NB4 (cell line): ENCODE measurements around the gene SRGAP1.

Source experiments
- DNase-seq: peaks from one replicate; pipeline ENCODE4 v3.0.0; 2010; ENCODE audit warnings: low read depth
- H3K4me3 ChIP-seq: one replicate; pipeline ENCODE4 v1.5.1; 2011; ENCODE audit warnings: mild to moderate bottlenecking, low read depth, low read length, moderate library complexity
- MYC ChIP-seq: IDR thresholded peaks from 2 replicates; pipeline ENCODE4 v1.6.1; 2011; ENCODE audit warnings: low read depth, low read length
- POLR2A ChIP-seq: IDR thresholded peaks from 2 replicates; pipeline ENCODE4 v1.6.1; 2011; ENCODE audit warnings: mild to moderate bottlenecking; ENCODE audit not compliant: insufficient read length; ENCODE audit errors: extremely low read depth
- TF ChIP-seq, protein P1 (sequence below): IDR thresholded peaks from one replicate; pipeline ENCODE4 v1.5.1; 2012; ENCODE audit warnings: low read depth, low read length
- TF ChIP-seq, protein P2 (sequence below): IDR thresholded peaks from 2 replicates; pipeline ENCODE4 v1.6.1; 2011; ENCODE audit warnings: low read depth, low read length

Gene SRGAP1

DNA sequence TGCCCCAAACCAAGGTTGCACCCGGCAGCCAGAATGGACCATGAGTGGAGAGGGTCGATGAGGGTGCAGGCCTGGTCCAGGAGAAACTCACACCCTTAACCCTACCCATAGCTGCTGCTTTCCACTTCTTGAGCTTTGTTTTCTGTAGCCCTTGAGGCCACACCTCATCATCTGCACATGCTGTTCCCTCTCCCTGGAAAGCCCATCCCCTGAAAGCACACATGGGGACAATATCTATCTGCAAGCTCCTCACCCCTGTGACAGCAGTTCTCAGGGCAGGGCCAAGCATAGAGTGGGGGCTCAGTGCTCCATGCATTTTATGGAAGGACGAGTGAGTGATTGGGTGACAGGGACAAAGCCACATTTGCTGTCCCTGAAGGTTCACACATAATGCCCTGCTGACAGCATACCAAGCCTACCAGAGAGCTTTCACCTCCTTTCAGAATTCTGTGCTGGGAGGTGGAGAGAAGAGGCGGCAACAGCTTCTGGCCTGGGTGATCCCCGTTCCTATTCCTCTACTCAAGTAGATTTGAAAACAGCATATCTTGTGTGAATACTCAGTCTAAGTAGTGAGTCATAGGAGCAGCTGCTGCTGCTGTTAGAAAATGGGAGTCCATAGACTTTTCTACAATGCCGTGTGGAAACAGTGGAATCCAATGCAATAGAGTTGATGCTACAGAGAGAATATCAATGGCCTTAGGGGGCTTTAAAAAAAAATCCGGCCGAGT, 44.6 kb downstream of the SRGAP1 start:
- H3K4me3 ChIP-seq, result no peak overlapping the region
- no peak for DNase-seq
- TF ChIP-seq POLR2A, result no peak
- TF ChIP-seq, protein P1, sequence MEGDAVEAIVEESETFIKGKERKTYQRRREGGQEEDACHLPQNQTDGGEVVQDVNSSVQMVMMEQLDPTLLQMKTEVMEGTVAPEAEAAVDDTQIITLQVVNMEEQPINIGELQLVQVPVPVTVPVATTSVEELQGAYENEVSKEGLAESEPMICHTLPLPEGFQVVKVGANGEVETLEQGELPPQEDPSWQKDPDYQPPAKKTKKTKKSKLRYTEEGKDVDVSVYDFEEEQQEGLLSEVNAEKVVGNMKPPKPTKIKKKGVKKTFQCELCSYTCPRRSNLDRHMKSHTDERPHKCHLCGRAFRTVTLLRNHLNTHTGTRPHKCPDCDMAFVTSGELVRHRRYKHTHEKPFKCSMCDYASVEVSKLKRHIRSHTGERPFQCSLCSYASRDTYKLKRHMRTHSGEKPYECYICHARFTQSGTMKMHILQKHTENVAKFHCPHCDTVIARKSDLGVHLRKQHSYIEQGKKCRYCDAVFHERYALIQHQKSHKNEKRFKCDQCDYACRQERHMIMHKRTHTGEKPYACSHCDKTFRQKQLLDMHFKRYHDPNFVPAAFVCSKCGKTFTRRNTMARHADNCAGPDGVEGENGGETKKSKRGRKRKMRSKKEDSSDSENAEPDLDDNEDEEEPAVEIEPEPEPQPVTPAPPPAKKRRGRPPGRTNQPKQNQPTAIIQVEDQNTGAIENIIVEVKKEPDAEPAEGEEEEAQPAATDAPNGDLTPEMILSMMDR, result no peak
- no peak for TF ChIP-seq MYC
- TF ChIP-seq, protein P2, sequence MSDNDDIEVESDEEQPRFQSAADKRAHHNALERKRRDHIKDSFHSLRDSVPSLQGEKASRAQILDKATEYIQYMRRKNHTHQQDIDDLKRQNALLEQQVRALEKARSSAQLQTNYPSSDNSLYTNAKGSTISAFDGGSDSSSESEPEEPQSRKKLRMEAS, result no peak

DNA sequence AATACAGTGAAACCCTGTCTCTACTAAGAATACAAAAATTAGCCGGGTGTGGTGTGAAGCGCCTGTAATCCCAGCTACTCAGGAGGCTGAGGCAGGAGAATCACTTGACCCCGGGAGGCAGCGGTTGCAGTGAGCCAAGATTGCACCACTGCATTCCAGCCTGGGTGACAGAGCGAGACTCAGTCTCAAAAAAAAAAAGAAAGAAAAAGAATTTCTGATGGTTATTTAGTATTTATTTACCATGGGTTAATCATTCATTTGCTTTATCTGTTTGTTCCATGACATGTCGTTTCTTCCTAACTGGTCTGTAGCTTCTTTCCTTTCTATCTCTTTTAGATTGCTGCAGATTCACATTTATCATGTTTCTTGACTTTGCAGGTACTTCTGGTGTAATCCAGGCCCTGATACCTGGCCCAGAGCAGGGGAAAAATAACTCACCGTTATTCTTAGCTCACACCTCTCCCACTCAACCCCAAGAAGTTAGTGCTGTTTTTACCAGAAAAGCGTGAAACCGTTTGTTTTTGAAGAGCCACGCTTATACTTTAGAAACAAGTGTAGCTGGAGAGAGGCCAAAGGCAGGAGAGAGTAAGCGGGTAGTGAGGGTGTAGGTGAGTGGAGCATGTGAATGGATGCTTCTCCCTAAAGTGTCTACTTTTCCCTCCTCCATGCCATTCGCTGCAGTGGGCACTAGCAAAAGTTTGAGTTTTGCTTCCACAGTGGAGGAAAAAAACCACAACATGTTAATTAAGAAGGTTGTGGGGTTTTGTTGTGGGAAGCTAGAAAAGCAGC, 45.4 kb downstream of the SRGAP1 start:
- TF ChIP-seq POLR2A, result no peak
- TF ChIP-seq, protein P1, result no peak
- TF ChIP-seq MYC, result no peak
- TF ChIP-seq, protein P2, result no peak
- no peak for DNase-seq
- no peak overlapping the region for H3K4me3 ChIP-seq

DNA sequence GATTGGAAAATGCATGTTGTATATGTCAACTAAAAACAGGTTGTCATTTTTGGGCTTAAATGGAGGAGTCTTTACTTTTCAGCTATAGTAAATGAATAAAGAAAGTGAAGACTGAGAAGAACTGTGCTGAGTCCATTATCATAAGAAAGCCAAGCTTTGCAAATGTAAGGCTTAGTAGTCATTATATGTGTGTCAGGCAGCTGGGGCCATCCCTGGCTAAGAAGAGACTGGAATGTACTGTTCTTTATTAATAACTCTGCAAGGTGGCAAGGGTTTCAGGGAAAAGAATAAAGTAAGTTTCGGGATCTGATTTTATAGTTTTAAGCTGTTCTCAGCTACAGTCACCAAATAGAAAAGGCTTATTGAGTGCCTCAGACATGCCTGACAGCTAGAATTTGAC, 48.7 kb downstream of the SRGAP1 start:
- DNase-seq, result no peak
- TF ChIP-seq POLR2A (no peak), MYC (no peak)
- TF ChIP-seq, protein P2, result no peak
- TF ChIP-seq, protein P1, result no peak
- no peak overlapping the region for H3K4me3 ChIP-seq

DNA sequence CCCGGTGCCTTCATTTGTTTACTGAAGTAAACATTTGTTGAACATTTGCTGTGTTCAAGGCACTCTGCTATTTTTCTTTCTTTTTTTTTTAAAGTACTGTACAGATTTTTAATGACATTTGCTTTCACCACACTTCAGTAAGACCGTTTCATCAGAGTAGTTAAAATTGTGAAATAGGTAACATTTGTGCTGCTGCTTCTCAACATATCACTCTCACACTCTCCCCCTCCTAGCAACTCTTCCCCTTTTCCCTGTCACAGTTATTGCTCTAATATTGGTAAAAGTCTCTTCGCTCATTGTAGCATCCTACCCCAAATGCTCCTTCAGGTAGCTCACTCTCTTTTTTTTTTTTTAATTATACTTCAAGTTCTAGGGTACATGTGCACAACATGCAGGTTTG, 49.6 kb downstream of the SRGAP1 start:
- TF ChIP-seq, protein P1, result no peak
- TF ChIP-seq, protein P2, result no peak
- TF ChIP-seq MYC (no peak), POLR2A (no peak)
- no peak overlapping the region for H3K4me3 ChIP-seq
- DNase-seq, result peak; percentile 79

DNA sequence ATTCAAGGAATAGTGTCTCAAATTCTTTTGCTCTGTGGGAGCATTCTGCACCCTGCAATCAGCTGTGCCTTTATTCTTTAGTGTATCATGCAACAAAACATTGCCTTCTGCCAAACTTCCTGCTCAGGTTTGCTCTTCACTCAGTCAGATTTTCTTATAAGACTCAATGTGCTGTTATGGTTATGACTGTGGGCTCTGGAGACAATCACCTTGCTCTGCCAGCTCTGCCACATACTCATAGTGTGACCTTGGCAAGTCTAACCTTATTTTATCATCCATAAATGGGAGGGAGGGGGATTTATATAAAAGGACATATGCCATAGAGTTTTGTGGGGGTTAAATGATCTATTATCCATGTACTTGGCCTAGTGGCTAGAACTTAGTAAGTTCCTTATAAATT, 51.3 kb downstream of the SRGAP1 start:
- DNase-seq, result no peak
- TF ChIP-seq MYC (no peak), POLR2A (no peak)
- TF ChIP-seq, protein P1, result no peak
- TF ChIP-seq, protein P2, result no peak

More for the DNA sequence above, 51.3 kb downstream of the SRGAP1 start:
- no peak overlapping the region for H3K4me3 ChIP-seq
